ENCODE measurements around the gene MCCC1. TPM values are rescaled to one million over a fixed set of nuclear protein-coding genes. Genes with fewer than 3 reads are reported as not detected.

The MCCC1 gene
- total RNA-seq, 1 donor from 2014 or later, result 19.8 TPM

DNA sequence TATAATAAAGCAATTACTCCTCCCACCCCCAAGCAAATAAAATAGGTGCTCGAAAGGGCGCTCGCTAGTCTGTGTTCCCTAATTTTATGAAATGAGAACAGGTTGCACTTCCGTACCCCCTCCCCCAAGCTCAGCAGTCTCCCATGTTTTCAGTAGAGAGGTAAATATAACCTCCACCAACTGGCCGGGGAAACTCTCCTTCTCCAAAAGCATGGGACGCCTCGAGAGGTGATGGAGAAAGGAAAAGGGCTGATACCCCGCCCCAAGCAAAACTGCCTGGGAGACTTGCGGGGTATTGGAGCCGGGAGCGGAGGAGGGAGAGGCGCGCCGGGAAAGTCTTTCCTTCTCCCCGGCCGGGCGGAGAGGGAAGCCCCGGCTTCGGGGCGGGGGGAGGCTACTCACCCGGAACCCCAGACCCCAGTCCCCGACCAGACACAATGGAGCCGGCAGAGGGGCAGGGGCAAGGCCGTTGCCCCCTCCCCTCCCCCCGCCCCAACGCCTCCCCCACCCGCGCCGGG, 119.6 kb downstream of the MCCC1 start:
- Mint-ChIP-seq H3K27me3 (ENCODE audit: unreplicated experiment) (peaks cover 10% of the 10 kb centered on the region), H3K27ac (ENCODE audit: unreplicated experiment) (peak overlapping the region; percentile 89), H3K4me3 (ENCODE audit: unreplicated experiment) (peak overlapping the region; percentile 98), H3K9me3 (ENCODE audit: unreplicated experiment) (no peaks in the 10 kb centered on the region), H3K4me1 (ENCODE audit: unreplicated experiment) (peaks cover 24% of the 10 kb centered on the region), H3K36me3 (ENCODE audit: low read depth, unreplicated experiment) (peaks cover 9% of the 10 kb centered on the region)
- TF ChIP-seq, protein P1, sequence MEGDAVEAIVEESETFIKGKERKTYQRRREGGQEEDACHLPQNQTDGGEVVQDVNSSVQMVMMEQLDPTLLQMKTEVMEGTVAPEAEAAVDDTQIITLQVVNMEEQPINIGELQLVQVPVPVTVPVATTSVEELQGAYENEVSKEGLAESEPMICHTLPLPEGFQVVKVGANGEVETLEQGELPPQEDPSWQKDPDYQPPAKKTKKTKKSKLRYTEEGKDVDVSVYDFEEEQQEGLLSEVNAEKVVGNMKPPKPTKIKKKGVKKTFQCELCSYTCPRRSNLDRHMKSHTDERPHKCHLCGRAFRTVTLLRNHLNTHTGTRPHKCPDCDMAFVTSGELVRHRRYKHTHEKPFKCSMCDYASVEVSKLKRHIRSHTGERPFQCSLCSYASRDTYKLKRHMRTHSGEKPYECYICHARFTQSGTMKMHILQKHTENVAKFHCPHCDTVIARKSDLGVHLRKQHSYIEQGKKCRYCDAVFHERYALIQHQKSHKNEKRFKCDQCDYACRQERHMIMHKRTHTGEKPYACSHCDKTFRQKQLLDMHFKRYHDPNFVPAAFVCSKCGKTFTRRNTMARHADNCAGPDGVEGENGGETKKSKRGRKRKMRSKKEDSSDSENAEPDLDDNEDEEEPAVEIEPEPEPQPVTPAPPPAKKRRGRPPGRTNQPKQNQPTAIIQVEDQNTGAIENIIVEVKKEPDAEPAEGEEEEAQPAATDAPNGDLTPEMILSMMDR (IDR thresholded peaks at IDR 0.05; ENCODE audit: unreplicated experiment), result no peak
- DNase-seq (ENCODE audit: low spot score), result peak; percentile 51

GRCh38 chr3:182979103-182979673, 120.1 kb downstream of the MCCC1 start:
- H3K27me3 Mint-ChIP-seq (ENCODE audit: unreplicated experiment), result peaks cover 9% of the 10 kb centered on the region
- peaks cover 24% of the 10 kb centered on the region for H3K4me1 Mint-ChIP-seq (ENCODE audit: unreplicated experiment)
- peaks cover 9% of the 10 kb centered on the region for H3K36me3 Mint-ChIP-seq (ENCODE audit: low read depth, unreplicated experiment)
- peak overlapping the region; percentile 89 for H3K27ac Mint-ChIP-seq (ENCODE audit: unreplicated experiment)
- DNase-seq (ENCODE audit: low spot score), result no peak
- peak overlapping the region; percentile 98 for H3K4me3 Mint-ChIP-seq (ENCODE audit: unreplicated experiment)
- TF ChIP-seq, protein P1 (IDR thresholded peaks at IDR 0.05; ENCODE audit: unreplicated experiment), result no peak
- H3K9me3 Mint-ChIP-seq (ENCODE audit: unreplicated experiment), result no peaks in the 10 kb centered on the region

DNA sequence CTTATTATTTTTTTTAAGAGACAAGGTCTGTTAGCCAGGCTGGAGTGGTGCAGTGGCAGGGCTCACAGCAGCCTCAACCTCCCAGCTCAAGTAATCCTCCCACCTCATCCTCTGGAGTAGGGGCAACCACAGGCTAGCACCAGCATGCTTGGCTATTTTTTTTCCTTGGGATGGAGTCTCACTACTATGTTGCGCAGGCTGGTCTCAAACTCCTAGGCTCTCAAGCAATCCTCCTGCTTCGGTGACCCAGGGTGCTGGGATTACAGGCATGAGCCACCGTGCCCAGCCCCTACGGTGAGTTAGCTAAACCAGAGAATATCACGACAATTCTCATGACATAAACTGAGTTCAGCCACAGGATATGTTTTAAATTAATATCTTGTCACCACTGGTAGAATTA, 120.9 kb downstream of the MCCC1 start:
- no peak overlapping the region for H3K4me3 Mint-ChIP-seq (ENCODE audit: unreplicated experiment)
- H3K27ac Mint-ChIP-seq (ENCODE audit: unreplicated experiment), result no peak overlapping the region
- H3K4me1 Mint-ChIP-seq (ENCODE audit: unreplicated experiment), result peaks cover 24% of the 10 kb centered on the region

DNA sequence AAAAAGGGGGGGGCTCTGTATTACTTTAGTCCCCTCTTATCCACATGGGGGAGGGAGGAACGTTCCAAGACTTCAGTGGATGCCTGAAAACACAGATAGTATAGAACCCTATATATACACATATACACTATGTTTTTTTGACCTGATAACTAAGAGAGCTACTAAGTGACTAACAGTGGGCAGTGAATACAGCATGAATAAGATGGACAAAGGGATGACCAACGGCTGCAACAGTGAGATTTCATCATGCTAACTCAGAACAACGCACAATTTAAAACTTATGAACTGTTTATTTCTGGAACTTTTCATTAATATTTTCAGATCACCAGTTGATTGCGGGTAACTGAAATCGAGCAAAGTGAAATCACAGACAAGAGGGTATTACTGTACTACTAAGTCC, 126.2 kb downstream of the MCCC1 start:
- H3K36me3 Mint-ChIP-seq (ENCODE audit: low read depth, unreplicated experiment), result peaks cover 4% of the 10 kb centered on the region
- TF ChIP-seq, protein P1 (IDR thresholded peaks at IDR 0.05; ENCODE audit: unreplicated experiment), result no peak

More for the DNA sequence above, 120.9 kb downstream of the MCCC1 start:
- peaks cover 9% of the 10 kb centered on the region for H3K36me3 Mint-ChIP-seq (ENCODE audit: low read depth, unreplicated experiment)
- DNase-seq (ENCODE audit: low spot score), result no peak
- H3K27me3 Mint-ChIP-seq (ENCODE audit: unreplicated experiment), result peaks cover 9% of the 10 kb centered on the region
- TF ChIP-seq, protein P1 (IDR thresholded peaks at IDR 0.05; ENCODE audit: unreplicated experiment), result no peak
- H3K9me3 Mint-ChIP-seq (ENCODE audit: unreplicated experiment), result no peaks in the 10 kb centered on the region

GRCh38 chr3:182972387-182972786, 126.9 kb downstream of the MCCC1 start:
- no peak overlapping the region for H3K4me3 Mint-ChIP-seq (ENCODE audit: unreplicated experiment)
- no peaks in the 10 kb centered on the region for H3K9me3 Mint-ChIP-seq (ENCODE audit: unreplicated experiment)
- H3K4me1 Mint-ChIP-seq (ENCODE audit: unreplicated experiment), result peaks cover 9% of the 10 kb centered on the region
- no peak overlapping the region for H3K27ac Mint-ChIP-seq (ENCODE audit: unreplicated experiment)
- TF ChIP-seq, protein P1 (IDR thresholded peaks at IDR 0.05; ENCODE audit: unreplicated experiment), result no peak
- peaks cover 4% of the 10 kb centered on the region for H3K36me3 Mint-ChIP-seq (ENCODE audit: low read depth, unreplicated experiment)
- no peak for DNase-seq (ENCODE audit: low spot score)
- peaks cover 1% of the 10 kb centered on the region for H3K27me3 Mint-ChIP-seq (ENCODE audit: unreplicated experiment)

More for the DNA sequence above, 126.2 kb downstream of the MCCC1 start:
- no peak overlapping the region for H3K4me3 Mint-ChIP-seq (ENCODE audit: unreplicated experiment)
- DNase-seq (ENCODE audit: low spot score), result no peak
- no peak overlapping the region for H3K27ac Mint-ChIP-seq (ENCODE audit: unreplicated experiment)
- peaks cover 4% of the 10 kb centered on the region for H3K4me1 Mint-ChIP-seq (ENCODE audit: unreplicated experiment)
- H3K27me3 Mint-ChIP-seq (ENCODE audit: unreplicated experiment), result peaks cover 1% of the 10 kb centered on the region
- no peaks in the 10 kb centered on the region for H3K9me3 Mint-ChIP-seq (ENCODE audit: unreplicated experiment)
